HG03045 (cell line): ENCODE measurements around the gene PRKG1.

Experiments used
- ATAC-seq: cut with Tn5 transposase; IDR thresholded peaks from one replicate; pipeline ENCODE4 v1.9.1; 2021; ENCODE audit warnings: mild to moderate bottlenecking, moderate library complexity; ENCODE audit not compliant: unreplicated experiment

Gene PRKG1

GRCh38 chr10:52318822-52319464 lies 1244.7 kb downstream of the PRKG1 start:
- no peak for ATAC-seq

GRCh38 chr10:52319926-52320325 lies 1245.6 kb downstream of the PRKG1 start:
- no peak for ATAC-seq

DNA sequence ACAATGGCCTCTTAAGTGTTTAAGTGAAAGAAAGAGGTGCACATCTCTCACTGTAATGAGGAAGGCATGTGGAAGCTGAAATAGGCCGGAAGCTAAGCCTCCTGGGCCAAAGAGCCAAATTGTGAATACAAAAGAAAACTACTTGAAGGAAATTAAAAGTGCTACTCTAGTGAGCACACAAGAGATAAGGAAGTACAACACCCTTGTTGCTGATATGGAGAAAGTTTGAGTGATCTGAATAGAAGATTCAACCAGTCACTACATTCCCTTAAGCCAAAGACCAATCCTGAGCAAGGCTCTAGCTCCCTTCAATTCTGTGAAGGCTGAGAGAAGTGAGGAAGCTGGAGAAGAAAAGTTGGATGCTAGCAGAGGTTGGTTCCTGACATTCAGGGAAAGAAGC lies 1248.0 kb downstream of the PRKG1 start:
- no peak for ATAC-seq

- no peak for ATAC-seq
These were observed 1248.6 kb downstream of the PRKG1 start for GRCh38 chr10:52322936-52323335.

- ATAC-seq = no peak
These were observed 1252.1 kb downstream of the PRKG1 start for GRCh38 chr10:52326382-52326781.

DNA sequence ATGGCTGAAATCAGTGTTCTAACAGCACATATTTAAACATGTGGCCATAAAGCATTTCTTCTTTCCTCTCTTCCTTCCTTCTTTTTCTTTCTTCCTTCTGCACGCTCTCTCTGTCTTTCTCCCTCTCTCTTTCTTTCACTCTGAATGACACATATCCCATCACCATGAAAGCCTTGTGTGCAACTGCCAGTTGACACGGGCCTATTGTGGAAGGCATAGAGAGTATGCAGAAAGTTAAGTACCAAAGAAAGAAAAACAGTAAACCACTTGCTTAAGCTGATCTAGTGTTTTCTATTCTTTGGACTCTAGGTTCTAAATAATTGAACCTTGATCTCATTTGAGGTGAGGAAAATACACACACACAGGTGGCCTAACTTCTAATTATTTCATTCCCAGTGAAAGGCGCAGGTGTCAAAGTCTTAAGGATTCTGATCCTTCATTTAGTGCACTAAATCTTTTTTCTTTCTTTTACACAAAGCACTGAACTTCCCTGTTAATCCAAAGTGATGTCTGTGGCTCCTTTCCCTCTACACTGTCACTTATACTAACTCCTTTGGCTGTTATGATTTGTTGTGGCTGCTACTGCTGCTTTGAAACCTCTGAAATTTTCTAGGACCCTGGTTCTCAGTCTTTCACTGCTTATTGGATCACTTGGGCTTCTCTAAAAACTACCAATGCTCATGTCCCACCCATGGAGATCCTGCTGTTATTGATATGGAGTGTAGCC lies 1257.5 kb downstream of the PRKG1 start:
- ATAC-seq = no peak

DNA sequence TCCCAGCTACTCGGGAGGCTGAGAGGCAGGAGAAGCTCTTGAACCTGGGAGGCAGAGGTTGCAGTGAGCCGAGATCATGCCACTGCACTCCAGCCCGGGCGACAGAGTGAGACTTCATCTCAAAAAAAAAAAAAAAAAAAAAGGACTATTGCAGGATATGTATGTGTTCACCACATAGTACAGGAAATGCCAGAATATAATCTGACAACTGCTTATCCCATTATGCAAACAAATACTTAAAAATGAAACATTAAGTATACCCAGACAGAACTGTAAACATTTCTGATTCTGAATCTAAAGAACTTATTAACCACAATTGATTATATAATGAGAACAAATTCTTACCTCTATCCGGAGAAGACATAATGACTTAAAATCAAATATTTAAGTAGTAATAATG lies 1258.5 kb downstream of the PRKG1 start:
- no peak for ATAC-seq

DNA sequence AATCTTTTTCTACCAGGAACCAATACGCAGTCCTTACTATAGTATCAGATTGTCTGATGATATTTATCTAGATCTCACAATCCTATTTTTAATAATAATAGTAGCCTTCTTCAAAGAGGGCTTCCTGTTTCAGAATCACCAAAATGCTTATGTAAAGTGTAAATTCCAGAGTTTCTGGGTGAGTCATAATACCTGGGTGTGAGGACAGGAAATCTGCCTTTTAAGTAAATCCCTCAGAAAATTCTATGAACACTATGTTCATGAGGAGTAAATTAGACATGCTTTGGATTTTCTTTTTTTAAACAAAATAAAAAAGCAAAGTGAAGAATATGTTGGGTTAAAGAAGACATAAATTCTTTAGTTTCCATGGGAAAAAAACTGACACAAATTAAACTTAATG lies 1260.3 kb downstream of the PRKG1 start:
- ATAC-seq = no peak

DNA sequence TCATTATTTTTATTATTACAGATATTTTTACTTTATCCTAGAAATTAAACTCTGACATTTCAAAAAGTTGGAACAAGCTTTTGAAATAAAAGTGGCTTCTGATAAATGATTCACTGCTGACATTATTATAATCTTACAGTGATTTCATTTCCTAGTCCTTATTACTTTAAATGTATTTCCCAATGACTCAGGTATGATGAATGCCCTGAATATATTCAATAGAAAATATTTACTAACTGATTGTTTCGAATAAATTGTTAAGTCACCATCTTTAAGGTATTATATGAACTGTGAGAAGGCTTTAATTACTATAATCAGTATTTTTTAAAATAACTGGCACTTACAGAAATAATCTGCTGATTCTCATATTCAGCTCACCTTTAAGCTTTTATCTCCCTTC lies 1261.4 kb downstream of the PRKG1 start:
- no peak for ATAC-seq

DNA sequence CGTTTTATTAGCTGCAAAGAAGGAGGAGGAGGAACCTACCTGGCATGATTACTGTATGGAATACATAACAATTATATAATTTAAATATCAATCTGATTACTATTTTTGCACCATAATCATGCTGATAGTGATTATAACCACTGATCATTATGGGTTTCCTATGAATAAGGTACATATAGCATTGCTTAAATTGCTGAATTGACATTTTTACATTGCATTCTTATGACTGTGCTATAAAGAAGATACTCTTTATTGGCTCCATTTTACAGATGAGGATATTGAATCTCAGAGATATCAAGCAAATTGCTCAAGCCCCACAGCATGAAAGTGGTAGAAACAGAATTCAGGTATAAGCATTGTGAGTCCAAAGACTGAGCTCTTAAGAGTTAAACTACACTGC lies 1262.9 kb downstream of the PRKG1 start:
- no peak for ATAC-seq

DNA sequence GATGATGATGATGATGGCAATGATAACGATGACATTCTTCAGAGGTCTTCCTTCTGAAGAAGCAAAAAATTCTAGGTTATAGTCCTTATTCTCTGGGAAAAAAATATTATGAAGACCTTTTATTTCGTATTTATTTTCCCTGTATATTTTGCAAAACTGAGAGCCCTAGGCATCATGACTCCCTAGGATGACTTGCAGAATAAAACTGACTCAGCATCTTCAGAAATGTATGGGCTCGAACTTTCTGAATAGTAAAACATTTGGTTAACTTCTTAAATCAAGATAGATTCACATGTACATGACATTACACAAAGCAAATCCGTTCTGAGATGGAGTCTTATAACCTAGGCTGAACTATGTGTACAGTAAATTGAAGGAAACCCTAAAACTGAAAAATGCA lies 1269.2 kb downstream of the PRKG1 start:
- no peak for ATAC-seq

GRCh38 chr10:52346394-52347326 lies 1272.4 kb downstream of the PRKG1 start:
- no peak for ATAC-seq

- ATAC-seq = no peak
These were observed 1273.0 kb downstream of the PRKG1 start for GRCh38 chr10:52347327-52347667.
